WTC11 (cell line): ENCODE data around the gene BFSP2. TPM values are rescaled to one million over a fixed set of nuclear protein-coding genes. Genes with fewer than 3 reads are reported as not detected.

ENCODE experiments used
- ATAC-seq: fragments of 200-7000 bp; cut with Tn5 transposase; 2 replicates; pipeline ENCODE4 v1.10.0; 2021; ENCODE audit warnings: mild to moderate bottlenecking, moderate library complexity
- CTCF ChIA-PET: fragments of 300-600 bp; sonication (Branson Sonifier 250); formaldehyde crosslinking; loops from one replicate; lab custom pipeline; 2021; ENCODE audit warnings: antibody characterized with exemption; lab: Charles Lee
- POLR2A ChIA-PET: fragments of 350-600 bp; sonication (Branson Sonifier 250); formaldehyde crosslinking; loops from one replicate; lab custom pipeline; 2021; ENCODE audit warnings: antibody characterized with exemption; lab: Charles Lee
- DNase-seq: peaks from one replicate; pipeline ENCODE4 v3.0.0; 2021; ENCODE audit warnings: low spot score
- H3K27ac Mint-ChIP-seq: 2 replicates; pipeline ENCODE4 v1.8.0; 2021; ENCODE audit warnings: mixed read lengths
- H3K27me3 Mint-ChIP-seq: 2 replicates; pipeline ENCODE4 v1.8.0; 2021; ENCODE audit warnings: low read depth, mild to moderate bottlenecking, moderate library complexity, mixed read lengths
- H3K36me3 Mint-ChIP-seq: 2 replicates; pipeline ENCODE4 v1.8.0; 2021; ENCODE audit warnings: mixed read lengths
- H3K4me1 Mint-ChIP-seq: 2 replicates; pipeline ENCODE4 v1.8.0; 2022; ENCODE audit warnings: mixed read lengths
- H3K4me3 Mint-ChIP-seq: 2 replicates; pipeline ENCODE4 v1.8.0; 2021; ENCODE audit warnings: mild to moderate bottlenecking, moderate library complexity, mixed read lengths
- H3K9me3 Mint-ChIP-seq: 2 replicates; pipeline ENCODE4 v1.8.0; 2021; ENCODE audit warnings: mixed read lengths
- FOXJ3 ChIP-seq: sonication (generic); formaldehyde crosslinking; IDR thresholded peaks from 2 replicates; pipeline ENCODE4 v1.9.0; 2021; ENCODE audit warnings: missing genetic modification reagents, mild to moderate bottlenecking, borderline replicate concordance
- IRF2 ChIP-seq: sonication (generic); formaldehyde crosslinking; IDR thresholded peaks from 2 replicates; pipeline ENCODE4 v1.8.0; 2022; ENCODE audit warnings: low read depth, missing genetic modification reagents, borderline replicate concordance
- JAZF1 ChIP-seq: fragments of 250-450 bp; sonication (Bioruptor Pico); IDR thresholded peaks from 2 replicates; pipeline ENCODE4 v1.9.0; 2021; ENCODE audit warnings: moderate library complexity, mild to moderate bottlenecking, inconsistent platforms
- MXD4 ChIP-seq: fragments of 250-450 bp; sonication (Bioruptor Pico); IDR thresholded peaks from 2 replicates; pipeline ENCODE4 v1.8.0; 2021; ENCODE audit warnings: mild to moderate bottlenecking, moderate library complexity, borderline replicate concordance
- RORB ChIP-seq: fragments of 250-450 bp; sonication (Bioruptor Pico); IDR thresholded peaks from 2 replicates; pipeline ENCODE4 v1.9.0; 2021; ENCODE audit warnings: mild to moderate bottlenecking
- SMAD3 ChIP-seq: sonication (generic); formaldehyde crosslinking; IDR thresholded peaks from 2 replicates; pipeline ENCODE4 v1.8.0; 2022; ENCODE audit warnings: missing genetic modification reagents, mild to moderate bottlenecking, borderline replicate concordance
- SMAD4 ChIP-seq: sonication (generic); formaldehyde crosslinking; IDR thresholded peaks from 2 replicates; pipeline ENCODE4 v1.8.0; 2022; ENCODE audit warnings: mild to moderate bottlenecking, missing genetic modification reagents
- TCF7 ChIP-seq: sonication (generic); formaldehyde crosslinking; IDR thresholded peaks from 2 replicates; pipeline ENCODE4 v1.8.0; 2022; ENCODE audit warnings: mild to moderate bottlenecking, low read depth, missing genetic modification reagents, moderate library complexity
- ZNF219 ChIP-seq: sonication (generic); formaldehyde crosslinking; IDR thresholded peaks from 2 replicates; pipeline ENCODE4 v1.8.0; 2023; ENCODE audit warnings: missing genetic modification reagents, mild to moderate bottlenecking, borderline replicate concordance
- ZNF396 ChIP-seq: fragments of 250-450 bp; sonication (Bioruptor Pico); IDR thresholded peaks from 2 replicates; pipeline ENCODE4 v1.8.0; 2021; ENCODE audit warnings: mild to moderate bottlenecking, moderate library complexity, borderline replicate concordance
- total RNA-seq: library from RNA; stranded (reverse); gene quantifications from 3 replicates; pipeline ENCODE4 v1.2.3, GENCODE V29; 2021
- TF ChIP-seq, protein P1 (sequence below): fragments of 200-600 bp; IDR thresholded peaks from 2 replicates; pipeline ENCODE4 v1.8.0; 2022; ENCODE audit warnings: antibody characterized with exemption
- TF ChIP-seq, protein P2 (sequence below): sonication (generic); formaldehyde crosslinking; IDR thresholded peaks from 2 replicates; pipeline ENCODE4 v1.8.1; 2022; ENCODE audit warnings: low read depth, missing genetic modification reagents, borderline replicate concordance
- TF ChIP-seq, protein P3 (sequence below): sonication (generic); formaldehyde crosslinking; IDR thresholded peaks from 2 replicates; pipeline ENCODE4 v1.8.0; 2022; ENCODE audit warnings: mild to moderate bottlenecking, missing genetic modification reagents
- TF ChIP-seq, protein P4 (sequence below): sonication (generic); formaldehyde crosslinking; IDR thresholded peaks from 2 replicates; pipeline ENCODE4 v1.8.0; 2022; ENCODE audit warnings: mild to moderate bottlenecking, missing genetic modification reagents
- TF ChIP-seq, protein P5 (sequence below): sonication (generic); formaldehyde crosslinking; IDR thresholded peaks from 2 replicates; pipeline ENCODE4 v1.8.0; 2022; ENCODE audit warnings: mild to moderate bottlenecking, missing genetic modification reagents
- TF ChIP-seq, protein P6 (sequence below): sonication (generic); formaldehyde crosslinking; IDR thresholded peaks from 2 replicates; pipeline ENCODE4 v1.8.1; 2023; ENCODE audit warnings: mild to moderate bottlenecking, missing genetic modification reagents, moderate library complexity
- TF ChIP-seq, protein P7 (sequence below): sonication (generic); formaldehyde crosslinking; conservative IDR thresholded peaks from 2 replicates; pipeline ENCODE4 v1.8.1; 2022; ENCODE audit warnings: mild to moderate bottlenecking, missing genetic modification reagents
- TF ChIP-seq, protein P8 (sequence below): sonication (generic); formaldehyde crosslinking; IDR thresholded peaks from 2 replicates; pipeline ENCODE4 v1.8.1; 2023; ENCODE audit warnings: mild to moderate bottlenecking, missing genetic modification reagents, moderate library complexity
- TF ChIP-seq, protein P9 (sequence below): fragments of 250-450 bp; sonication (Bioruptor Pico); IDR thresholded peaks from 2 replicates; pipeline ENCODE4 v1.8.0; 2021; ENCODE audit warnings: mild to moderate bottlenecking

The BFSP2 gene
- total RNA-seq, 1 experiment from 2014 or later = not detected

DNA sequence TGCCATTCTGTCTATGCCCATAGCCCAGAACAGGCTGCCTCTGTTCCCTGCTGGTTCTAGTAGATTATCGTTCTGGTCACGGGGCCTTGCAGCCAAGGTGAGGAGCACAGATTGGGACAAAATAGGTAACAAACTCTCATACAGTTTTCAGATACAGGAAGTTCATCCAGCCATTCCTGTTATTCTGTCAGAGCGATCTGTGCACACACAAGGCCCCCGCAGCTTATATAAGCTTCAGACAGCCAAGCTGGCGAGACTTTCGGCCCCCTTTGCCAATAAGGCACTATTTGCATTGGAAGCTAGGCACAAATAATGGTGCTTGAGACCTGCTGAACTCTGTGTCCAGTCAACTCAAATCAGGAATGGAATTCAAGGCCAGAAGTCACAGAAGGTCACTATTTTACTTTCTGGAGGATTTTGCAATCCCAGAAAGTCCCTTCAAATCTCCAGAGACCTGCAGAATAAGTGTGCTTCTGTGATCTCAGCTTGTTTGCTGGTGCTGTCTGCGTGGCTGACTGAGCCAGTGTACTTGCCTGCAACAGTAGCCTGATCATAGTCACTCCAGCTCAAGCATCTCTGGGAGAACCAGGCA is 69.4 kb downstream of the BFSP2 start (continued):
- TF ChIP-seq SMAD3 (CRISPR knock-in tag) (no peak), SMAD4 (CRISPR knock-in tag) (no peak), RORB (CRISPR knock-in tag) (no peak), ZNF396 (CRISPR knock-in tag) (no peak)
- TF ChIP-seq, protein P1, sequence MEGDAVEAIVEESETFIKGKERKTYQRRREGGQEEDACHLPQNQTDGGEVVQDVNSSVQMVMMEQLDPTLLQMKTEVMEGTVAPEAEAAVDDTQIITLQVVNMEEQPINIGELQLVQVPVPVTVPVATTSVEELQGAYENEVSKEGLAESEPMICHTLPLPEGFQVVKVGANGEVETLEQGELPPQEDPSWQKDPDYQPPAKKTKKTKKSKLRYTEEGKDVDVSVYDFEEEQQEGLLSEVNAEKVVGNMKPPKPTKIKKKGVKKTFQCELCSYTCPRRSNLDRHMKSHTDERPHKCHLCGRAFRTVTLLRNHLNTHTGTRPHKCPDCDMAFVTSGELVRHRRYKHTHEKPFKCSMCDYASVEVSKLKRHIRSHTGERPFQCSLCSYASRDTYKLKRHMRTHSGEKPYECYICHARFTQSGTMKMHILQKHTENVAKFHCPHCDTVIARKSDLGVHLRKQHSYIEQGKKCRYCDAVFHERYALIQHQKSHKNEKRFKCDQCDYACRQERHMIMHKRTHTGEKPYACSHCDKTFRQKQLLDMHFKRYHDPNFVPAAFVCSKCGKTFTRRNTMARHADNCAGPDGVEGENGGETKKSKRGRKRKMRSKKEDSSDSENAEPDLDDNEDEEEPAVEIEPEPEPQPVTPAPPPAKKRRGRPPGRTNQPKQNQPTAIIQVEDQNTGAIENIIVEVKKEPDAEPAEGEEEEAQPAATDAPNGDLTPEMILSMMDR = no peak

DNA sequence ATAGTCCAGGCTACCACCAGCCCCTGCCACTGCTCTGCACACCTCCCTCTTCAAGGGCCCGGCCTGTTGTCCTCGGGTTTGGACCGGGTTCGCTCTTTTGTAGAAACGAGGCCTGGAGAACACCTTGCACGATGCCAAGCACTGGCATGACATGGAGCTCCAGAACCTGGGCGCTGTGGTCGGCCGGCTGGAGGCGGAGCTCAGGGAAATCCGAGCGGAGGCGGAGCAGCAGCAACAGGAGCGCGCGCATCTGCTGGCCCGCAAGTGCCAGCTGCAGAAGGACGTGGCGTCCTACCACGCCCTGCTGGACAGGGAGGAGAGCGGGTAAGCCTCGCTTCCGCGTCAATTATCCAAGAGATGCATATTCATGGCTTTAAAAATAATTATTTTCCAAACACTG is 72.4 kb downstream of the BFSP2 start:
- no peaks in the 10 kb centered on the region for H3K9me3 Mint-ChIP-seq
- H3K4me1 Mint-ChIP-seq = peaks cover 33% of the 10 kb centered on the region
- H3K27ac Mint-ChIP-seq = no peak overlapping the region
- no peaks in the 10 kb centered on the region for H3K36me3 Mint-ChIP-seq
- H3K4me3 Mint-ChIP-seq = peak overlapping the region; percentile 59
- peaks cover 17% of the 10 kb centered on the region for H3K27me3 Mint-ChIP-seq
- CTCF ChIA-PET = interaction anchor here (0.6 to 2.2 kb wide), 10 partner anchors 7 to 131 kb away, joined by 3 to 7 read pairs (median 5); partner anchors contain the start of gene CDV3
- POLR2A ChIA-PET = interaction anchor here (0.5 kb wide), 1 partner anchor 391 kb away, joined by 3 read pairs; no protein-coding TSS in a partner anchor
- peak; percentile 82 for ATAC-seq
- TF ChIP-seq MXD4 (no peak), JAZF1 (CRISPR knock-in tag) (no peak), TCF7 (no peak)
- TF ChIP-seq, protein P2, sequence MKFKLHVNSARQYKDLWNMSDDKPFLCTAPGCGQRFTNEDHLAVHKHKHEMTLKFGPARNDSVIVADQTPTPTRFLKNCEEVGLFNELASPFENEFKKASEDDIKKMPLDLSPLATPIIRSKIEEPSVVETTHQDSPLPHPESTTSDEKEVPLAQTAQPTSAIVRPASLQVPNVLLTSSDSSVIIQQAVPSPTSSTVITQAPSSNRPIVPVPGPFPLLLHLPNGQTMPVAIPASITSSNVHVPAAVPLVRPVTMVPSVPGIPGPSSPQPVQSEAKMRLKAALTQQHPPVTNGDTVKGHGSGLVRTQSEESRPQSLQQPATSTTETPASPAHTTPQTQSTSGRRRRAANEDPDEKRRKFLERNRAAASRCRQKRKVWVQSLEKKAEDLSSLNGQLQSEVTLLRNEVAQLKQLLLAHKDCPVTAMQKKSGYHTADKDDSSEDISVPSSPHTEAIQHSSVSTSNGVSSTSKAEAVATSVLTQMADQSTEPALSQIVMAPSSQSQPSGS (CRISPR knock-in tag) = no peak
- TF ChIP-seq, protein P3, sequence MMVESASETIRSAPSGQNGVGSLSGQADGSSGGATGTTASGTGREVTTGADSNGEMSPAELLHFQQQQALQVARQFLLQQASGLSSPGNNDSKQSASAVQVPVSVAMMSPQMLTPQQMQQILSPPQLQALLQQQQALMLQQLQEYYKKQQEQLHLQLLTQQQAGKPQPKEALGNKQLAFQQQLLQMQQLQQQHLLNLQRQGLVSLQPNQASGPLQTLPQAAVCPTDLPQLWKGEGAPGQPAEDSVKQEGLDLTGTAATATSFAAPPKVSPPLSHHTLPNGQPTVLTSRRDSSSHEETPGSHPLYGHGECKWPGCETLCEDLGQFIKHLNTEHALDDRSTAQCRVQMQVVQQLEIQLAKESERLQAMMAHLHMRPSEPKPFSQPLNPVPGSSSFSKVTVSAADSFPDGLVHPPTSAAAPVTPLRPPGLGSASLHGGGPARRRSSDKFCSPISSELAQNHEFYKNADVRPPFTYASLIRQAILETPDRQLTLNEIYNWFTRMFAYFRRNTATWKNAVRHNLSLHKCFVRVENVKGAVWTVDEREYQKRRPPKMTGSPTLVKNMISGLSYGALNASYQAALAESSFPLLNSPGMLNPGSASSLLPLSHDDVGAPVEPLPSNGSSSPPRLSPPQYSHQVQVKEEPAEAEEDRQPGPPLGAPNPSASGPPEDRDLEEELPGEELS (CRISPR knock-in tag) = no peak
- DNase-seq = peak; percentile 61

DNA sequence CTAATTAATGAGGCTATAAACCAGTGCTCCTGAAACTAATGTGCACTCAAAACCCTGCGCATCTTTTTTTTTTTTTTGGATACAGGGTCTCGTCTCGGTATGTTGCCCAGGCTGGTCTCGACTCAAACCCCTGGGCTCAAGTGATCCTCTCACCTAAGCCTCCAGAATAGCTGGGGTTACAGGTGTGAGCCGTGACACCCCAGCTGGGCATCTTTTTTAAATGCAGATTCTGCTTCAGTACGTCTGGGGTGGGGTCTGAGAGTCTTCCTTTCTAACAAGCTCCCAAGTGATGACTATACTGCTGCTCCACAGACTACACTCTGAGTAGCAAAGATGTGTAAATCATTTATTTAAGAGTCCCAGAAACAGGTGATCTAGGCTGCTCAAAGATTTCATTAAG is 73.0 kb downstream of the BFSP2 start:
- DNase-seq = no peak
- Mint-ChIP-seq H3K27me3 (peaks cover 17% of the 10 kb centered on the region), H3K36me3 (no peaks in the 10 kb centered on the region), H3K4me1 (peaks cover 33% of the 10 kb centered on the region), H3K27ac (no peak overlapping the region), H3K4me3 (no peak overlapping the region), H3K9me3 (no peaks in the 10 kb centered on the region)
- POLR2A ChIA-PET = interaction anchor here (0.7 kb wide), 1 partner anchor 101 kb away, joined by 10 read pairs; the partner anchor contains the start of gene CDV3
- peak; percentile 46 for ATAC-seq
- CTCF ChIA-PET = interaction anchor here (0.6 to 2.2 kb wide), 8 partner anchors 8 to 130 kb away, joined by 3 to 7 read pairs (median 5); partner anchors contain the start of gene CDV3
- no peak for TF ChIP-seq IRF2 (CRISPR knock-in tag)
- TF ChIP-seq FOXJ3 (CRISPR knock-in tag) = no peak
- TF ChIP-seq, protein P4, sequence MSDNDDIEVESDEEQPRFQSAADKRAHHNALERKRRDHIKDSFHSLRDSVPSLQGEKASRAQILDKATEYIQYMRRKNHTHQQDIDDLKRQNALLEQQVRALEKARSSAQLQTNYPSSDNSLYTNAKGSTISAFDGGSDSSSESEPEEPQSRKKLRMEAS (CRISPR knock-in tag) = no peak
- TF ChIP-seq, protein P5, sequence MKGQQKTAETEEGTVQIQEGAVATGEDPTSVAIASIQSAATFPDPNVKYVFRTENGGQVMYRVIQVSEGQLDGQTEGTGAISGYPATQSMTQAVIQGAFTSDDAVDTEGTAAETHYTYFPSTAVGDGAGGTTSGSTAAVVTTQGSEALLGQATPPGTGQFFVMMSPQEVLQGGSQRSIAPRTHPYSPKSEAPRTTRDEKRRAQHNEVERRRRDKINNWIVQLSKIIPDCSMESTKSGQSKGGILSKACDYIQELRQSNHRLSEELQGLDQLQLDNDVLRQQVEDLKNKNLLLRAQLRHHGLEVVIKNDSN (CRISPR knock-in tag) = no peak
- TF ChIP-seq, protein P6, sequence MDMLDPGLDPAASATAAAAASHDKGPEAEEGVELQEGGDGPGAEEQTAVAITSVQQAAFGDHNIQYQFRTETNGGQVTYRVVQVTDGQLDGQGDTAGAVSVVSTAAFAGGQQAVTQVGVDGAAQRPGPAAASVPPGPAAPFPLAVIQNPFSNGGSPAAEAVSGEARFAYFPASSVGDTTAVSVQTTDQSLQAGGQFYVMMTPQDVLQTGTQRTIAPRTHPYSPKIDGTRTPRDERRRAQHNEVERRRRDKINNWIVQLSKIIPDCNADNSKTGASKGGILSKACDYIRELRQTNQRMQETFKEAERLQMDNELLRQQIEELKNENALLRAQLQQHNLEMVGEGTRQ (CRISPR knock-in tag) = no peak
- TF ChIP-seq, protein P7, sequence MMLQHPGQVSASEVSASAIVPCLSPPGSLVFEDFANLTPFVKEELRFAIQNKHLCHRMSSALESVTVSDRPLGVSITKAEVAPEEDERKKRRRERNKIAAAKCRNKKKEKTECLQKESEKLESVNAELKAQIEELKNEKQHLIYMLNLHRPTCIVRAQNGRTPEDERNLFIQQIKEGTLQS (CRISPR knock-in tag) = no peak
- TF ChIP-seq, protein P8, sequence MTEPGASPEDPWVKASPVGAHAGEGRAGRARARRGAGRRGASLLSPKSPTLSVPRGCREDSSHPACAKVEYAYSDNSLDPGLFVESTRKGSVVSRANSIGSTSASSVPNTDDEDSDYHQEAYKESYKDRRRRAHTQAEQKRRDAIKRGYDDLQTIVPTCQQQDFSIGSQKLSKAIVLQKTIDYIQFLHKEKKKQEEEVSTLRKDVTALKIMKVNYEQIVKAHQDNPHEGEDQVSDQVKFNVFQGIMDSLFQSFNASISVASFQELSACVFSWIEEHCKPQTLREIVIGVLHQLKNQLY (CRISPR knock-in tag) = no peak
- TF ChIP-seq, protein P9, sequence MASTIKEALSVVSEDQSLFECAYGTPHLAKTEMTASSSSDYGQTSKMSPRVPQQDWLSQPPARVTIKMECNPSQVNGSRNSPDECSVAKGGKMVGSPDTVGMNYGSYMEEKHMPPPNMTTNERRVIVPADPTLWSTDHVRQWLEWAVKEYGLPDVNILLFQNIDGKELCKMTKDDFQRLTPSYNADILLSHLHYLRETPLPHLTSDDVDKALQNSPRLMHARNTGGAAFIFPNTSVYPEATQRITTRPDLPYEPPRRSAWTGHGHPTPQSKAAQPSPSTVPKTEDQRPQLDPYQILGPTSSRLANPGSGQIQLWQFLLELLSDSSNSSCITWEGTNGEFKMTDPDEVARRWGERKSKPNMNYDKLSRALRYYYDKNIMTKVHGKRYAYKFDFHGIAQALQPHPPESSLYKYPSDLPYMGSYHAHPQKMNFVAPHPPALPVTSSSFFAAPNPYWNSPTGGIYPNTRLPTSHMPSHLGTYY (CRISPR knock-in tag) = no peak
- TF ChIP-seq, protein P1 = no peak
- TF ChIP-seq ZNF219 (CRISPR knock-in tag) = no peak
